HG02610 (cell line): ENCODE measurements around the gene ATXN1.
"Not testable (repeated sequence)": the region's sequence is repeated elsewhere in the genome, so short reads cannot be mapped to it uniquely, and the experiment has no call there.

ENCODE experiments used
- ATAC-seq: cut with Tn5 transposase; IDR thresholded peaks from one replicate; pipeline ENCODE4 v1.9.1; 2021; ENCODE audit warnings: mild to moderate bottlenecking, moderate library complexity; ENCODE audit not compliant: unreplicated experiment

The ATXN1 gene

DNA sequence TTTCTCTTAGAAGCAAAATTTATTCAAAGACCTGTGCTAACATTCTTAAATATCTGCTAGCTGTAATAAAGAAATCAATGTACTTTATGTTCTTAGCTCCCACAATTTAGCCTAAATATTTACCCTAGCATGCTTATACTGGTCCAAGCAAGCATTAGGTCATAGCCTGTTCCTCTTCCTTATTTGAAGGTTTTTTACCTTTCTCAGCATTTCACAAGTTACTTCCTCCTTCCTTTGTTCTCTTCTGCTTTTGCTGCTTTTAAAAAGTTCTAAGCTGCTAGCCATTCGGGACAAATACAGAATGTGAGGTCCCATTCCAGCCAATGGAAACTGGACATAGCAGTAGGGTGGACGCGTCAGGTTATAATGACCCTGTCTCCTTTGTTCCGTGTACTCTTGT, 354.7 kb downstream of the ATXN1 start:
- not testable (repeated sequence) for ATAC-seq

DNA sequence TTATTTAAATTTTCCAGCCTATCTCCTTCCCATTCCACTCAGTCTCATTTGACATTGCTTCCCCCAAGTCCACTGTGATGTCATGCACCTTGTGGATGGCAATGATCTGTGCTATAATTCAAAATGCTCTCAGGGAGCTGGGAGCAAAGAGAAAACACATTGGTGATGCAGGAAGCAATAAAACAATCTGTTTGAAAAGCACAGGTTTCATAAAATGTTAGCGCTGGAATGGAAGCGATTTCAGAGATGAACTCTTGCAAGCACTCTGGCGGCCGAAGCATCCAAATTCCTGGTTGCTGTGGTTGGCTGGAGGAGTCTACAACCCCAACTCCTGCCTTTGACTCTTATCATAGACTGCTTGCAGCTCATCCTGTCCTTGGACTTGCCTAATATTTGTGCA, 355.9 kb downstream of the ATXN1 start:
- ATAC-seq, result no peak

DNA sequence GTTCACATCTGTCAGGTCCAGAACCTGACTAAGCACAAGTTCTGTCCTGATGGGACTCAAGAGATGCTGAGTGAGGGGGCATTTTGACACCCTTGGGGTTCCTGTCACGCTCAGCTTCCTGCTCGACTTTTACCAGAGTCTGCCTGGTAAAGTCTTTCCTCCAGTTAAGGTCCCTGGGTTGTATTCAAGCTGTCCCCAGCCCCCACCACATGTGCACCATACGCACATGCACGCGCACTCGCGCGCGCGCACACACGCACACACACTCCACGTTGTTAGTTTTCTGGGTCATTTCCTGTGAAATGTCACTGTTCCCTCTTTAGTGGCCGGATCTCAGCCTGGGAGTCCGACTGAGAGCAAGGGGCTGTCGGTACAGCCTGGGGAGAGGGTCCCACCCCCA, 356.8 kb downstream of the ATXN1 start:
- no peak for ATAC-seq

DNA sequence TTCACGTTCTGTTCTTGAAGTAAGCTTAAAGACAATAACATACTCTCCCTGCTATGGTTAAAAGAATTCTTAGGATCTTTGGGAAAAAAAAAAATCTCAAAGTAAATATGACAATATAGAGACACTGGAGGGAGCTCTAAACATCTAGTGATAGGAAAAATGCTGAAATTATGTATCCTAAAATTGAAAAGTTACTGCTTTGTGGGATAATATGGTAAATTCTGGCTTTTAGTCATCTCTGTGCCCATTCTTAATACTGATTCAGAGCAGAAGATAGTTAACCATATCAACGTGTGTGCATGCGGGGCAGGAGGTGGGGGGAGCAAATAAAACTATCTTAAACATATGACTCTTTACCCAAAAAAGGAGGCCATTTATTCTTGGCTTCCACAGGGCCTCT, 357.4 kb downstream of the ATXN1 start:
- ATAC-seq, result no peak

DNA sequence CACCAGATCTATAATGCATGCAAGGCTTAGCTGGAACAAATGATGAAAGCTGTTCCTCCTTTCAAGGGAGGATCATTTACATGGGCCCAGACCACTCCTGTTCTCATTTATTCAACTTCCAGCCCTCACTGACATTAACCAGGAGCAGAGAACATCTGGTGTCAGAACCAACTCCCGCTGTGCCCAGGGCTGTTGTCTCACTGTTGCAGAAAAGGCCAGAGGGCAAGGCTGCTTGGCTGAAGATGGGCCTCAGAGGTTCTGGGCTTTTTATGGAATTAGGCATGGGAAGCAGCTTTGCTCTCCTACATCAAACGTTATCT, 358.7 kb downstream of the ATXN1 start:
- no peak for ATAC-seq

DNA sequence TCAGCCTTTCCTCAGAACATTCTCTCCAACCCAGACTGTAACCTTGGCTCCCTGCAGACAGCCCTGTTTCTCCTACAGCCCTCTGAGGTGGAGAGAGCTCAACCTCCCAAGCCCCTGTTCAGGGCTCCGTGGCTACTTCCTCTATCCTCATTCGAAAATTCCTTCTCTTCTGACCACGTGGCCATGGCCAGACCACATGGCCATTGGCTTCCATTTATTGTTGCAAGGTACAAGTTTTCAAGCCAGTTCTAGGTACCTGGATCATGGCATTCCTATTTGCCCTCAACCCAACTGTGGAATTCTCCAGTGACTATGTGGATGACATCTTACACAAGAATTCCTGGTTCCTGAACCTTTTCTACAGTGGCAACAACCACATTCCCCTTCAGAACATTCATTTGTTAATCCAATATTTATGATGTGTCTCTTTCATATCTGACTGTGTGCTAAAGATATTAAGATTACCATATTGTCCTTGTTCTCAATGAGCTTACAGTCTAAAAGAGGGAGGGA, 361.0 kb downstream of the ATXN1 start:
- ATAC-seq, result no peak

DNA sequence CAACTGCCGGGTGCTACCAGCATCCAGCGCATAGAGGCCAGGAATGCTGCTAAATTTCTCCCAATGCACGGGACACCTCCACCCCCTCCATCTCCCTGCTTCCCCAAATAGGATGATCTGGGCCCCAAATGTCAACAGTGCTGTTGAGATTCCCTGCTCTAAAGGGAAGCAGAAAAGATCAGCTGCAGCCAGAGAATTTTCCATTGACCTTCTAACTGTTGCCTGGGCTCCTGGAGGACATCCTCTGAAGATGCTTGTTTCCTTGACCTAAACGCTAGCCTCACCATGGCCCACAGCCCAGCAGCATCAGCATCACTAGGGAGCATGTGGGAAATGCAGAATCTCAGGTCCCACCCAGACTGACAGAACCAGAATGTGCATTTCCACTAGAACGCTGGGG, 361.6 kb downstream of the ATXN1 start:
- ATAC-seq, result no peak

DNA sequence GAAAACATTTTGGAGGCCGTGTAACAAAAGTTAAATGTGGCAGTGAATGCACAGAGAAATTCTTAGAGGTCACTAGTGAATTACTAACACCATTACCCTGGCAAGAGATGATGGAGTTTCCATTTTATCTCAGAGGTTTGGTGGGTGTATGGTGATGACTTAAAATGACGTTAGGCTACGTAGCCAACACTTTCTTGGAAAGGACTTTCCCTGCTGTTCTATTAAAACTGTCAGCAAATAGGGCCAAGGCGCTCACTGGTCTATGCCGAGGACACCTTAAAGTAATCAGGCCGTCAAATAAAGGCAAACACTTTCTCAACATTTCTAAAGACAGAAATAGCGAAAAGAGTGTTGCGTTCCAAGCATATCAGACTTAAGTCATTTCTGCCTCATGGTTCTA, 362.1 kb downstream of the ATXN1 start:
- ATAC-seq, result no peak

DNA sequence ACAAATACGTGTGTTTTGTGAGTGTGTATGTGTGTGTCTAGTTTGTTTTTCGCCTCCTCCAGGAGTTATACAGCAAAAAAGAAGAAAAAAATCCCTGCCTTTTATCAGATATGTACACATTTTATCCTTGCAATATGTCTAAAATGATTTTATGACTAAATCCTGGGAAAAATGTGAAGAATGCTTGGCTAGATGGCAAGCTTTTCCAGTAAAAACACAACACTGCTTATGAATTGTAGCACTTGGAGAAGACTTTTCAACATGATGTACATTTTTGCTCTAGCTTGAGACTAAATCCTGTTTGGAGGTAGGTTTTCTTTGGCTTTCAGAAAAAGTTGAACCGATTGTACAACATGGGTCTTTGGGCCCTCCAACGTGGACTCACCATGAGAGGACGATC, 362.7 kb downstream of the ATXN1 start:
- ATAC-seq, result no peak

DNA sequence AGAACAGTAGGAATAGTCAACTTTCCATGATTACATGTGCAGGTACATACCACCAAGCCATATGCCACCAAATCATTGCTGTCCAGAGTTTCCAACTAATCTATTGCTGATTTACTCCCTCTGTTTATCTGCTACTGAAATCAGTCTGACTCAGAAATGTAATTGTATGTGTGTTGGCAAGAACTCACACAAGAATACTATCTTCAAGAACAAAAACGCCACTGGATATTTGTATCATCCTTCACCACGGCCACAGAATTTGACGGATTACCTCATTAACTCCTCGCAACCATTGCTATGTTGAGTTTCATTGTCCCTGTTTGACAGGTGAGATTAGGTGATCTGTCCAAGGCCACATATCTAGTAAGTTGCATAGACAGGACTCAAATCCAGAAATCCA, 363.6 kb downstream of the ATXN1 start:
- no peak for ATAC-seq

DNA sequence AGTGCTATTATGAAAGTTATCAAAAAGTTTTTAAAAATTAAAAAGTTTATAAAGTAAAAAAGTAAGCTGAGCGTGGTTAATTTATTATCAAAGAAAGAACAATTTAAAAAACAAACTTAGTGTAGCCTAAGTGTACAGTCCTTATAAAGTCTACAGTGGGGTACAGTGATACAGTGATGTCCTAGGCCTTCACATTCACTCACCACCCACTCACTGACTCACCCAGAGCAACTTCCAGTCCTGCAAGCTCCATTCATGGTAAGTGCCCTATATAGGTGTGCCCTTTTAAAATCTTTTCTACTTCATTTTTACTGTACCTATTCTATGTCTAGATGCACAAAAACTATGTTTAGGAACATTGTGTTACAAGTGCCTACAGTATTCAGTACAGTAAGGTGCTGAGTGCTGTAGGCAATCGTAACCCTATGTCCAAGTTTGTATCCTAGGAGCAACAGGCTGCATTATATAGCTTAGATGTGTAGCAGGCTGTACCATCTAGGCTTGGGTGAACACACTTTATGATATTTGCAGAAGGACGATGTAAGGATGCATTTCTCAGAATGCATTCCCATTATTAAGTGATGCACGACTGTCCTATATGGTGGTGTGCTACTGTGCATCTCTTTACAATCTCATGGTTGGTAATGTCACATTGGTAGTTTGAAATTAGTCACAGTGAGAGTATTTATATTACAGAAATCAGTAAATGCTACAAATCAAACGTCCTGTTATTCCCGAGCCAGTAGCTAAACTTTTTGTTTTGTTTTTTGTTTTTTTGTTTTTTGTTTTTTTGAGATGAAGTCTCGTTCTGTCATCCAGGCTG, 364.6 kb downstream of the ATXN1 start:
- no peak for ATAC-seq

DNA sequence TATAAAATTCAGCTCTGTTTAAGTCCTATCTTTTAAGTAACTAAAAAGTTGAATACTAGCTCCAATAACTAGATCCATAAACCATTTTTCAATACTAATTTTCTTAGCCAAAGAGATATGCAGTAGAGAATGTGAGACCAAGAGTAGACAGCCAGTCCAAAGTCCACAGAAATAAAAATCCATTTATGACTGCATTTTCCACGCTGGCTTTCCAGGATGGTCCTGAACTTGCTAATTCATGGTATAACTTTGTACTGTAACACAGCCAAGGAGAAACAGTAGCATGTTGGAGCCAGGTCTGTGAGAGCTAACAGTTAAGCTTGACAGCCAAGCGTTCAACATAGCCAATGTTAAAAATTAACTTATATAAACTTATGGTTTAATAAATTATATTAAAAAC, 366.6 kb downstream of the ATXN1 start:
- ATAC-seq, result no peak

DNA sequence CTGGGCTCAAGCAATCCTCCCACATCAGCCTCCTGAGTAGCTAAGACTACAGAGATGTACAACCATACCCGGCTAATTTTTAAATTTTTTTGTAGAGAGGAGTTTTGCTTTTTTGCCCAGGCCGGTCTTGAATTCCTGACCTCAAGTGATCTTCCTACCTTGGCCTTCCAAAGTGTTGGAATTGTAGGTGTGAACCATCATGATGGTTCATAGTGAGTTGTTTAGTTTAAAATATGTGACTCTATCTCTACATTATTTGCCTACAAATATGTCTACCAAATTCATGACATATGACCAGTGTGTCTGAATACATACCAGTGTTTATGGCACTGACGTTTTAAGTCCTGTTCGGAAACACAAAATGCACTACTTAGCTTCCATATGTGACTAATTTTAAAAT, 367.9 kb downstream of the ATXN1 start:
- no peak for ATAC-seq

DNA sequence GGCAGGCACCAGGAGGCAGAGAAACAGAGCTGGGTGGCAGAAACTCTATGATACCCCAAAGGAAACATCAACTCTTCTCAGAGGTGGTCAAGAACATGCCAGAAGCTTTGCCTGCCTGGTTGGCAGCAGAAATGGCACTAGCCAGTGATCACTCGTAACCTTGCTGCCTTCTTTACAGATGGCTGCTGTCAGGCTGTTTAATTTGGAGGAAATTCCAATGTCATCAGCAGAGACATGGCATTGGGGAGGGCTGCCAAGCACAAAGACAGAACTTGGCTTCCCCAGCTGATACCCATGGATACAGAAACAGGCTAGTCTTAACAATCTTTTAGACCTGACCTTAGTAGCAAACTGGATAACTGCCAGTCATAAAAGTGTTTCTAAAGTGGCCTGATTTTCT, 369.2 kb downstream of the ATXN1 start:
- ATAC-seq, result no peak

DNA sequence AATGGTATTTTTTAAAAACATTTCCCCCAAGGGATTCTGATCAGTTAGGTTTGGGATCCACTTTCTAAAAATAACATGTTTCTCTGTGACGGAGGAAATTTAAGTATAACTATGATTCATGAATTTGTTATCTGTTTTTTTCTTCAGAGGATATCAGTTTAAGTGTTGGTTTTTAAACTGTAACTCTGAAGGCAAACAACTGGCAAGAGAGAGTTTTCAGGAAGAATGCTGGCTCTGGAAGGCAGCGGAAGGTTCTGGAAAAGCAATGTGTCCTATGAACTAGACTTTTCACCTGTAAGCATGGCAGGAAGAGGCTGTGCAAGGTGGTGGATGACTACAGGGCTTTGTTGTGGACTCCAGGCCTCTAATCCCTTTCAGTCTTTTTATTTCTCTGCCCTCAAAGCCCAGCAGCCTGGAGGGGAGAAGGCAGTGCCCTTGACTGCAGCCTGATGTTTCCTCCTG, 369.8 kb downstream of the ATXN1 start:
- ATAC-seq, result no peak

DNA sequence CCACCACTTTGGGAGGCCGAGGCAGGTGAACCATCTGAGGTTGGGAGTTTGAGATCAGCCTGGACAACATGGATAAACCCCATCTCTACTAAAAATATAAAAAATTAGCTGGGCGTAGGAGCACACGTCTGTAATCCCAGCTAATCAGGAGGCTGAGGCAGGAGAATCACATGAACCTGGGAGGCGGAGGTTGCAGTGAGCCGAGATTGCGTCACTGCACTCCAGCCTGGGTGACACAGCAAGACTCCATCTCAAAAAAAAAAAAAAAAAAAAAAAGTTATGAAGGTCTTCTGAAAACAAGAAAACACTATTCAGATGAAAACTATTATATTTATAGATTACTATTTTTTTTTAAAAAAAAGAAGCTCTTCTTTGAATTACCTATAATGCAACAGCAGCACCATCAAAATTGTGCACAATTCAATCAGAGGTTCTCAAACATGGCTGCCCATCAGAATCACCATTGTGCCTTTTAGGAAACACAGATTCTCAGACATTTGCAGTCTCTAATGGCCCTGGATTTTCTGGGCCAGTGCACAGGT, 370.3 kb downstream of the ATXN1 start:
- not testable (repeated sequence) for ATAC-seq

DNA sequence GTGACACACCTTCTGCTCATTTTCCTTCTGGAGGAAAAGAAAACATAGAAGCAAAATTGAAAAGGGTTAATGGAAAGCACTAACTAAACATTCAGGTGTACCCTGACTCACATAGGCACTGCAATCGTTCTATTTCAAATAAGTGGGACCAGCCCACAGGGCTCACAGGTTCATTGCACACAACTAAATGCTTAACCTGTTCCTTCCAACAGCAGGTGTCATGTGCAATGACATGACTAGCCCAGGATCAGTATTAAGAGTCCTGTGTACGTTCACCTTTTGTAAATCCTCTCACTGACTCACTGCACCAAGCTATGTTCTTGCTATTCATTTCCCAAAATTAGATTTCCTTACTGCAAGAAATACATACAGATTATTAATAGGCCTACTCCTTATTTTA, 371.6 kb downstream of the ATXN1 start:
- ATAC-seq, result no peak

DNA sequence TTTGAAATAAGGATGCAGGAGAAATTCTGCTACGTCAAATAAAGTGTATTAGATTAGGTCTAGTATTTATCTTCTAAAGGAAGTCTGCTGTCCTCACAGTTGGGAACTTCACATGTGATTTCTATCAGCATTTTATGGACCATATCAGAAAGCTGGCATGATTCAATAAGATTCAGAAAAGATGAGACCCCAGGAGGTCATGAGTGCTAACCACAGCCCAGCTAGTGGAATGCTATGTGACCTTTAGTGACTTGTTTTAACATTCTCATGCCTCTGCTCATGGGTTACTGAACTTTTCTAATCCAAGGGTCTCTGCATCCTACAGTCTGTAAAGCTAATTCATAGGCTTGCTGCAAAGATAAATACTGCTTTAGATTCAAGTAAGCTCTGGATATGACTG, 372.8 kb downstream of the ATXN1 start:
- no peak for ATAC-seq

DNA sequence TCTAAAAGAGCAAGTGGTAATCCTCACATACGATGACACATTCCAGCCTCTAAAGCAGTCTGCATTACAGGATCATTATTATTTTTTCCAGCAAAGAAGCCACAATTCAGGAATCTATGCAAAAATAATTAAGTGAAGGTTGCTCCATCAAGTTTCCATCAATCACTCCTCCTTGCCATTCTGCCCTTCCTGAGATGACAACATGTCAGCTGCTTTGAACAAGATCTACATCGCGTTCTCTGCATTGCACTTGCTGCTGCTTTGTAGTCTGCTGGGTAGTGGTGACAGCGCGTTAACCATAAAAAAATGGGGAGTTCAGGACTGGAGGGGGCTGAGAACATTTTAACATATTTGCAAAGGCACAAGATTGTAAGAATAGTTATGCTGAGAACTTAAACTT, 375.2 kb downstream of the ATXN1 start:
- no peak for ATAC-seq

DNA sequence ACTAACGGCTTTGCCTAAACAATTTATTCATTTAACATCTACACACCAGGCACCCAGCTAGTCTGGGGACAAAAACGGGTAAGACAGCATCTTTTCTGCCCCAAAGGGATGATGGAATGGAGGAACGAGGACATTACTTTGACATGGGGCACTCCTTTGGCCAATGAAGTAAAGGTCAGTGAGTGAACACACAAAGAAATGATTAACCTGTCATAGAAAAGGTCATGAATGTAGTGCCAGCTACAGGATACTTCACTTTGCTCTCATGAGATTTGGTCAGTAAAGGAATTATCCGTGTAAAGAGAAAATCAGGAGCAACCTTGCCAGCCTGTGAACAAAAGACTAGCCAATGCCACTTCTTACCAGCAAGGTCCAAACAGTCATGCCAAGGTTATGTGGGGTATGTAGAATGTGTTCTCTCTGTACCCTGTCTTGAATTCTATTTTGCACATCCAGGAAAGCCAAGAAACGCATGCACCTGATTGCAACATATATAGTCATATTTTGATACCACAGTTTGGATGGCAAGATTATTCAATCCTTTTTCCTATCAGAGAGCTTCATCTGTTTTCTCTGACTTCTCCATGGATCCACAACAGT, 377.6 kb downstream of the ATXN1 start:
- ATAC-seq, result no peak

DNA sequence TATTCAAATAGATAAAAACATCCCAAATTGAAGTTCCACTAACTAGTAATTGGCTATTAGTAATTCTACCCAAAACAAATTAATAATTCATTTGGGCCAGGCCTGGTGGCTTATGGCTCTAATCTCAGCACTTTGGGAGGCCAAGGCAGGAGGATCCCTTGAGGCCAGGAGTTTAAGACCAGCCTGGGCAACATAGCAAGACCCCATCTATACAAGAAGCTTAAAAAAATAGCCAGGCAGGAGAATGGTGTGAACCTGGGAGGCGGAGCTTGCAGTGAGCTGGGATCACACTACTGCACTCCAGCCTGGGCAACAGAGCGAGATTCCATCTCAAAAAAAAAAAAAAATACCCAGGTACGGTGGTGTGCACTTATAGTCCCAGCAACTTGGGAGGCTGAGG, 379.3 kb downstream of the ATXN1 start:
- not testable (repeated sequence) for ATAC-seq

DNA sequence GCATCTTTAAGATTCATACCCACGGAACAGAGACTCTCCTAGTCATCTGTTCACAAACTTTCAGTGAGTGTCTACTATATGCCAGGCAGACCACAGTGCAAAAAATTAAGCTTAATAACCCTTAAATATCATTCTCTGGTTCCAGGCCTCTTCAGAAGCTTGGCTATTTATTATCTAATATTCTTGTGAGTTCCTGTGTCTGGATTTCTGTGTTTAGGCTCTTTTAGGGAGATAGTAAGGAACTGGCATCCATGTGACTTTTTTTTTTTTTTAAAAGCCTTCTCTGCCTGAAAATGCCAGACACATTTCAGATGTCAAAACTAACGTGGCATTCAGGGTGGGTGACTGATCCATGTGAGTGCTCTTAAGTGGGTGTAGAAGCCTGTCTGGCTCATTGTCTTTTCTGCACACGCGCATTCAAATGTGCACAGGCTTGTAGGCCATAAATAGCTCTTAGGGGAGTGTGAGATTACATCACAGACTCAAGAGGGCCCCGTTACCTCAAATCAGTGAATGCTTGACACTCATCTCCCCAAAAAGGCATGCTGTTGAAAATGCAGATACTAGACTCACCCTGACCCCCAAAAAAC, 380.9 kb downstream of the ATXN1 start:
- no peak for ATAC-seq
